CD14-positive monocyte (primary cell): Measurements from ENCODE around the gene SORBS1. TPM values are rescaled to one million over a fixed set of nuclear protein-coding genes. Genes with fewer than 3 reads are reported as not detected.

ENCODE experiments used
- DNase-seq, 3 donors: peaks; one replicate each; pipeline ENCODE4 v3.0.0-alpha.2; 2011 to 2022
- H2AFZ ChIP-seq: 2 replicates; pipeline ENCODE4 v1.6.0; 2012; ENCODE audit warnings: mild to moderate bottlenecking, low read depth, low read length, inconsistent platforms; ENCODE audit not compliant: insufficient read depth, poor library complexity, severe bottlenecking
- H3K27ac ChIP-seq, 2 donors: 1 replicate in 1 of 2; 2 replicates in 1 of 2; pipeline ENCODE4 v1.5.1; 2012 to 2013; ENCODE audit warnings: low read length in 2 of 2, control low read depth in 1 of 2, inconsistent platforms in 1 of 2, low read depth in 1 of 2, mild to moderate bottlenecking in 1 of 2
- H3K27me3 ChIP-seq, 2 donors: one replicate each; pipeline versions ENCODE4 v1.6.0 to v1.6.1; 2011 to 2013; ENCODE audit warnings: low read length in 2 of 2; ENCODE audit not compliant: control insufficient read depth in 2 of 2, insufficient read depth in 2 of 2
- H3K36me3 ChIP-seq, 2 donors: replicated peaks in 1 of 2; 1 replicate in 1 of 2; 2 replicates in 1 of 2; pipeline versions ENCODE4 v1.5.1 to v1.6.1; 2012 to 2013; ENCODE audit warnings: low read length in 2 of 2, control low read depth in 1 of 2, inconsistent platforms in 1 of 2, mild to moderate bottlenecking in 1 of 2; ENCODE audit not compliant: insufficient read depth in 2 of 2, control insufficient read depth in 1 of 2
- H3K4me1 ChIP-seq, 2 donors: 1 replicate in 1 of 2; 2 replicates in 1 of 2; pipeline versions ENCODE4 v1.5.1 to v1.6.1; 2012 to 2013; ENCODE audit warnings: low read length in 2 of 2, control low read depth in 1 of 2, inconsistent platforms in 1 of 2, mild to moderate bottlenecking in 1 of 2, moderate library complexity in 1 of 2; ENCODE audit not compliant: insufficient read depth in 2 of 2, control insufficient read depth in 1 of 2
- H3K4me2 ChIP-seq: replicated peaks from 2 replicates; pipeline ENCODE3; 2012; ENCODE audit warnings: low read length, moderate library complexity, mild to moderate bottlenecking; ENCODE audit not compliant: poor library complexity, severe bottlenecking; ENCODE audit errors: extremely low read depth
- H3K4me3 ChIP-seq, 3 experiments: fragments of 200-600 bp in 1 of 3; sonication (generic) in 1 of 3; replicated peaks in 1 of 3; 1 replicate in 2 of 3; 2 replicates in 1 of 3; pipeline ENCODE4 v1.5.1; 2011 to 2013; ENCODE audit warnings: low read length in 3 of 3, mild to moderate bottlenecking in 3 of 3, control low read depth in 2 of 3, low read depth in 2 of 3, inconsistent platforms in 1 of 3, moderate library complexity in 1 of 3
- H3K79me2 ChIP-seq: 2 replicates; pipeline ENCODE4 v1.6.0; 2012; ENCODE audit warnings: mild to moderate bottlenecking, control low read depth, inconsistent platforms, low read length, moderate library complexity; ENCODE audit not compliant: insufficient read depth
- H3K9ac ChIP-seq: 2 replicates; pipeline ENCODE4 v1.6.0; 2017; ENCODE audit warnings: low read length, mild to moderate bottlenecking; ENCODE audit not compliant: insufficient read depth, poor library complexity, severe bottlenecking
- H3K9me3 ChIP-seq, 2 donors: replicated peaks in 1 of 2; 1 replicate in 1 of 2; 2 replicates in 1 of 2; pipeline versions ENCODE4 v1.5.1 to v1.6.1; 2012 to 2013; ENCODE audit warnings: low read length in 2 of 2, control low read depth in 1 of 2; ENCODE audit not compliant: control insufficient read depth in 1 of 2, insufficient read depth in 1 of 2
- H4K20me1 ChIP-seq: 2 replicates; pipeline ENCODE4 v1.6.0; 2012; ENCODE audit warnings: mild to moderate bottlenecking, low read length, control low read depth, moderate library complexity; ENCODE audit not compliant: insufficient read depth
- H3K27ac Mint-ChIP-seq, 7 donors: one replicate each; pipeline ENCODE4 v1.8.0; 2020; ENCODE audit warnings: mild to moderate bottlenecking in 7 of 7, mixed read lengths in 7 of 7, moderate library complexity in 6 of 7, inconsistent platforms in 2 of 7
- H3K27me3 Mint-ChIP-seq, 3 donors: one replicate each; pipeline ENCODE4 v1.8.0; 2021 to 2022; ENCODE audit warnings: low read depth in 3 of 3, mild to moderate bottlenecking in 3 of 3, mixed read lengths in 3 of 3, moderate library complexity in 3 of 3, inconsistent platforms in 1 of 3
- H3K36me3 Mint-ChIP-seq, 2 donors: one replicate each; pipeline ENCODE4 v1.8.0; 2020; ENCODE audit warnings: mixed read lengths in 2 of 2, inconsistent platforms in 1 of 2, mild to moderate bottlenecking in 1 of 2
- H3K4me1 Mint-ChIP-seq: one replicate; pipeline ENCODE4 v1.8.0; 2020; ENCODE audit warnings: mild to moderate bottlenecking, mixed read lengths
- H3K4me3 Mint-ChIP-seq, 2 donors: one replicate each; pipeline ENCODE4 v1.8.0; 2020; ENCODE audit warnings: mild to moderate bottlenecking in 2 of 2, mixed read lengths in 2 of 2, moderate library complexity in 1 of 2
- H3K9me3 Mint-ChIP-seq, 7 donors: one replicate each; pipeline ENCODE4 v1.8.0; 2020 to 2022; ENCODE audit warnings: mixed read lengths in 7 of 7, mild to moderate bottlenecking in 6 of 7, moderate library complexity in 6 of 7, inconsistent platforms in 2 of 7
- CTCF ChIP-seq: fragments of 200-600 bp; IDR thresholded peaks from one replicate; pipeline ENCODE4 v1.8.0; 2022; ENCODE audit warnings: antibody characterized with exemption, mild to moderate bottlenecking
- WGBS: methylation state at CpG from one replicate; pipeline ENCODE4 v1.1.5; 2013; ENCODE audit warnings: missing lambda C conversion rate; ENCODE audit not compliant: insufficient coverage; 5-methylcytosine and 5-hydroxymethylcytosine counted together
- intact Hi-C, 2 donors: fragments of 100-400 bp; cut with micrococcal nuclease; formaldehyde crosslinking; loops; one replicate each; pipeline versions ENCODE4 v1.15.0 to v1.15.1; 2023
- polyA plus RNA-seq, 3 donors: library from polyadenylated mRNA; depleted of rRNA in 1 of 3; unstranded in 2 of 3; stranded (reverse) in 1 of 3; fragments of 300-500 nt in 2 of 3; fragments of >200 nt in 1 of 3; fragmentation: Illumina TruSeq in 2 of 3; gene quantifications; 1 replicate in 2 of 3; 2 replicates in 1 of 3; pipeline ENCODE4 v1.2.3, GENCODE V29; 2012 to 2021

SORBS1 gene
- polyA plus RNA-seq, 3 donors: 0.08 to 0.15 TPM; not detected in 1

DNA sequence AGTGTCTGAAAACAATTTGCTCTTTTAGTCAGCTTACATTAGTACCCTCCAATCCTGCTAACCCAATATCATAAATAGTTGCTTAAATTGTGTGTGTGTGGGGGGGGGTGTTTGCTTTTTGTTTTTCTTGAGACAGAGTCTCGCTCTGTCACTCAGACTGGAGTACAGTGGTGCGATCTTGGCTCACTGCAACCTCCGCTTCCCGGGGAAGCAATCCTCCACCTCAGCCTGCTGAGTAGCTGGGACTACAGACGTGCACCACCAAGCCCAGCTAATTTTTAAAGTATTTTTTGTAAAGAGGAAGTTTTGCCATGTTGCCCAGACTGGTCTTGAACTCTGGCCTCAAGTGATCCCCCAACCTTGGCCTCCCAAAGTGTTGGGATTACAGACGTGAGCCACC is 196.8 kb downstream of the SORBS1 start:
- Histone ChIP-seq H2AFZ (no peak overlapping the region), H3K79me2 (no peaks in the 10 kb centered on the region), H3K4me2 (no peak overlapping the region), H3K27me3 (no peaks in the 10 kb centered on the region), H3K36me3 (no peaks in the 10 kb centered on the region), H4K20me1 (no peaks in the 10 kb centered on the region), H3K4me1 (no peaks in the 10 kb centered on the region), H3K4me3 (no peak overlapping the region), H3K27ac (no peak overlapping the region), H3K9me3 (no peaks in the 10 kb centered on the region), H3K9ac (no peak overlapping the region)
- intact Hi-C loops: loop anchor here (5.0 kb wide), 2 partner anchors 117 to 232 kb away; no protein-coding TSS in a partner anchor
- Mint-ChIP-seq H3K36me3 (no peaks in the 10 kb centered on the region), H3K4me1 (no peaks in the 10 kb centered on the region), H3K27me3 (peaks cover 4 to 11% (median 5%) of the 10 kb centered on the region in 3 donors), H3K27ac (no peak overlapping the region), H3K4me3 (no peak overlapping the region), H3K9me3 (peaks cover 0 to 3% (median 0%) of the 10 kb centered on the region in 7 donors)
- TF ChIP-seq CTCF: no peak
- no peak for DNase-seq
- WGBS: no CpG with 5 or more reads among the region's 6 CpGs

DNA sequence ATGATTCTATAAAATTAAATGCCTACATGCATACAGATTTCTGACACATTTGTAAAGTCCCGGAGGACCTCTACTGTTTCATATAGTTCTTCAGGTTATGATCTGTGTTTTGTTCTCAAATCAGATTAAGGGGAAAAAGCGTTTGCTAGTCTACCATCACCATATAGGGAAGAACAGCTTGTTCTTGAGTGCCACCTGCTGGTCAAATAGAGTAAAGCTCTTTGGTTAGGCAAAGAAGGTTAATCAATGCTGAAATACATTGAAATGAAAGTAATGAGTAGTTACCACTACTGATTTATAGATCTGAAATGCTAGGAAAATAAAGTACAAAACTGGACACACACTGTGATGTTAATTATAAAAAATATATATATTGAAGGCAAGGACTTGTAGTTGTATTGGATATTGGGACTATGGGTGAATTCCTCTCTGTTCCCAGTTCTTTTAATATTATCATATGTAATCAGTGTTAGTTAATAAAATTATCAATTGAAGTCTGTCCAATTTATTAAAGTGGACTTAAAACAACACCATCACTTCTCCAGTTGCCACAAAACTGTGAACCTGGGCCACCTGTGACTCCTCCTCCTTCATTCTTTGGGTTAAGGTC is 197.8 kb downstream of the SORBS1 start:
- Histone ChIP-seq H3K79me2 (no peaks in the 10 kb centered on the region), H3K4me1 (no peaks in the 10 kb centered on the region), H3K9ac (no peak overlapping the region), H2AFZ (no peak overlapping the region), H3K9me3 (no peaks in the 10 kb centered on the region), H3K36me3 (no peaks in the 10 kb centered on the region), H4K20me1 (no peaks in the 10 kb centered on the region), H3K4me2 (no peak overlapping the region), H3K27ac (no peak overlapping the region), H3K4me3 (no peak overlapping the region), H3K27me3 (no peaks in the 10 kb centered on the region)
- H3K27ac Mint-ChIP-seq: no peak overlapping the region
- peaks cover 2 to 9% (median 4%) of the 10 kb centered on the region in 3 donors for H3K27me3 Mint-ChIP-seq
- peak; percentile 32 to 67 (median 53) for DNase-seq
- H3K4me1 Mint-ChIP-seq: no peaks in the 10 kb centered on the region
- peak; percentile 94 for TF ChIP-seq CTCF
- no peaks in the 10 kb centered on the region for H3K36me3 Mint-ChIP-seq
- H3K9me3 Mint-ChIP-seq: no peaks in the 10 kb centered on the region
- no CpG with 5 or more reads among the region's 2 CpGs for WGBS
- intact Hi-C loops: loop anchor here (1.0 to 5.0 kb wide), 3 partner anchors 116 to 231 kb away; no protein-coding TSS in a partner anchor
- H3K4me3 Mint-ChIP-seq: no peak overlapping the region
